Stomach (tissue), 4 donors: ENCODE data around the gene SLC1A2.

ENCODE experiments used
- POLR2AphosphoS5 ChIP-seq, 3 donors: sonication (generic); formaldehyde crosslinking; IDR thresholded peaks; one replicate each; pipeline ENCODE4 v1.6.1; 2016; ENCODE audit warnings: antibody characterized with exemption in 3 of 3
- TF ChIP-seq, protein P1 (sequence below), 7 experiments: fragments of 450-650 bp in 4 of 7; fragments of 200-600 bp in 3 of 7; sonication (generic) in 3 of 7; IDR thresholded peaks; one replicate each; pipeline ENCODE4 v1.5.1; 2016 to 2019; ENCODE audit warnings: antibody characterized with exemption in 7 of 7, control low read depth in 2 of 7, mild to moderate bottlenecking in 1 of 7

DNA sequence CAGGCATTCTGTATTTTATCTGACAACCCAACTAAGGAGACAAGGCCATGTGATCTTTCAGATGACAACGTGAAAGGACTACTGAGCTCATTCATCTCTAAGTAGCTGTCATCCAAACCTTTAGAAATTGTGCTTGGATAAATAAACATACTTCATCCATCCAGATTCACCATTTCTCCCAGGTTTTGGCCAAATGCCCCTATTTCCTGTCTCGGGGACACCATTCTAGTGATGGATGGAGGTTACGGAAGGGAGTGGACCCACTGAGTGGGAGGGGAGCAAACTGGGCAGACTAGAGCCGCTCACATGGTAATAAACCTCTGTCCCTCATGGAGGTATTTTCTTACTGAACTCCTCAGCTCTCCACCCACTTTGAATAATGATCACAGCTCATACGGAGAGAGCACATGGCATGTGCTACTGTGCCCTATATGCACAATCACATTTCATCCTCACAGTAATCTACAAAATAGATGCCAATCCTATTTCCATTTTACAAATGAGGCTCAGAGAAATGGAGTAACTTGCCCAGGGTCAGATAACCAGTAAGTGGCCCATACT is 114.4 kb downstream of the SLC1A2 start:
- TF ChIP-seq, protein P1, sequence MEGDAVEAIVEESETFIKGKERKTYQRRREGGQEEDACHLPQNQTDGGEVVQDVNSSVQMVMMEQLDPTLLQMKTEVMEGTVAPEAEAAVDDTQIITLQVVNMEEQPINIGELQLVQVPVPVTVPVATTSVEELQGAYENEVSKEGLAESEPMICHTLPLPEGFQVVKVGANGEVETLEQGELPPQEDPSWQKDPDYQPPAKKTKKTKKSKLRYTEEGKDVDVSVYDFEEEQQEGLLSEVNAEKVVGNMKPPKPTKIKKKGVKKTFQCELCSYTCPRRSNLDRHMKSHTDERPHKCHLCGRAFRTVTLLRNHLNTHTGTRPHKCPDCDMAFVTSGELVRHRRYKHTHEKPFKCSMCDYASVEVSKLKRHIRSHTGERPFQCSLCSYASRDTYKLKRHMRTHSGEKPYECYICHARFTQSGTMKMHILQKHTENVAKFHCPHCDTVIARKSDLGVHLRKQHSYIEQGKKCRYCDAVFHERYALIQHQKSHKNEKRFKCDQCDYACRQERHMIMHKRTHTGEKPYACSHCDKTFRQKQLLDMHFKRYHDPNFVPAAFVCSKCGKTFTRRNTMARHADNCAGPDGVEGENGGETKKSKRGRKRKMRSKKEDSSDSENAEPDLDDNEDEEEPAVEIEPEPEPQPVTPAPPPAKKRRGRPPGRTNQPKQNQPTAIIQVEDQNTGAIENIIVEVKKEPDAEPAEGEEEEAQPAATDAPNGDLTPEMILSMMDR (IDR thresholded peaks at IDR 0.05), result no peak
- no peak for TF ChIP-seq POLR2AphosphoS5 (IDR thresholded peaks at IDR 0.05)
